Head of caudate nucleus (tissue), 42 donors: ENCODE results near the gene FAM98B.

ENCODE experiments used
- DNase-seq, 42 donors: peaks; one replicate each; pipeline versions ENCODE4 v3.0.0 to v3.0.0-alpha.2; 2020 to 2021; ENCODE audit warnings: mixed read lengths in 7 of 42
- intact Hi-C: fragments of 100-400 bp; cut with DNase I; formaldehyde crosslinking; loops from one replicate; pipeline ENCODE4 v1.15.0; 2022

Gene FAM98B

DNA sequence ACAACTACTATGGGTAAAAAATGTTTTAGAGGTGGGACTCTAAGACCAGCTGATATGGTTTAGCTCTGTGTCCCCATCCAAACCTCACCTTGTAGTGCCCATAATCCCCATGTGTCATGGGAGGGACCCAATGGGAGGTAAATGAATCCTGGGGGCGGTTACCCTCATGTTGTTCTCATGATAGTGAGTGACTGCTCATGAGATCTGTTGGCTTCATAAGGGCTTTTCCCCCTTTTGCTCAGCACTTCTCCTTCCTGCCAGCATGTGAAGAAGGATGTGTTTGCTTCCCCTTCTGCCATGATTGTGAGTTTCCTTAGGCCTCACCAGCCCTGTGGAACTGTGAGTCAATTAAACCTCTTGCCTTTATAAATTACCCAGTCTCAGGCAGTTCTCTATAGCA lies 45.7 kb downstream of the FAM98B start:
- intact Hi-C loops, result no loop called here
- DNase-seq, result no peak

GRCh38 chr15:38503496-38503895 lies 49.6 kb downstream of the FAM98B start:
- intact Hi-C loops, result no loop called here

DNA sequence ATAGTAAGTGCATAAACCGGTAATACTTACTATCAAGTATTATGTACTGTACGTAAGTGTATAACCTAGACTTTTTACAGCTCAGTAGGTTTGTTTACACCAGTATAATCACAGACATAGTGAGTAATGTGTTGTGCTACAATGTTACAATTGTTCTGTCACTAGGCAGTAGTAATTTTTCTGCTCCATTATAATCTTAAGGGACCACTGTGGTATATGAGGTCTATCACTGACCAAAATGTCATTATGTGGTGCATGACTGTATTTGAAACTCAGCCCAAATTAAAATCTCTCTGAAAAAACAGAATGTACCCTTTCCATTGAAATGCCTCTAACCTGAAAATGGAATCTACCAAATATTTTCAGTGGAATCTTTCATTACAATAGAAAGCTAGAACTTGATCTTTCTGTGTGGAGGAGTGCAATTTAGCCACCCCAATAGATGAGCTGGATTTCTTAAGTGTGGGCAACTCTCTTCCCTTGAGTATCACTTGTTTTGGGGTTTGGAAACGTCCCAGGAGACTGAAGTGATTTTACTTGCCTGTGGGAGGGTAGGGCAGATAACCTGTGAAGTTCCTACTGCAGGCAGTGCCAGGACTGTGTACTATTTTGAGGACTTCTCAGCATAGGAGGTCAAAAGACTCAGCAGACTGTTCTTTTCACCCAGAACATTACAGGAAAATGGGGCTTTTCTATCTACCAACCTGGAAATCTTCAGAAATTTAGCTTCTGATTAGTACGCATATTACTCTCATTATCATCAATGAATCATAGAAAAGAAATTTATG lies 50.9 kb downstream of the FAM98B start:
- intact Hi-C loops, result no loop called here
- peak in 2 of 42 donors; percentile 6 to 32 for DNase-seq

More at GRCh38 chr15:38503496-38503895, 49.6 kb downstream of the FAM98B start:
- DNase-seq, result no peak

DNA sequence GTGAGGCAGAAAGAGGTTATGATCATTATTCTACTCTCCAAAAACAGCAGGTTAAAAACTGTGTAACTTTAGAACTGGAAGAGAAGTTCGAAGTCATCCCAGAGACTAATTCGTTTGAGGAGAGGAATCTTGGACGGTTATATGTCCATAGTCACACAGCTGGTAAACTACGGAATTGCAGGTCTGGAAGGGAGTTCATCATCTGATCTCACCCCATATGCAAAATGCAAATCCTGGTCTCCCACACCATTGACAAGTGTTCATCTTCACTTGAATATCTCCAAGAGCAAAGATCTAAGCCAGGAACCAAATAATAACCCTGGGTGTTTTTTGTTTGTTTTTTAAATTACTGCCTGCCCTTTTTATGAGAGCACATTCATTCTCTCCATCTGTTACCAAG lies 53.1 kb downstream of the FAM98B start:
- intact Hi-C loops, result no loop called here
- no peak for DNase-seq

DNA sequence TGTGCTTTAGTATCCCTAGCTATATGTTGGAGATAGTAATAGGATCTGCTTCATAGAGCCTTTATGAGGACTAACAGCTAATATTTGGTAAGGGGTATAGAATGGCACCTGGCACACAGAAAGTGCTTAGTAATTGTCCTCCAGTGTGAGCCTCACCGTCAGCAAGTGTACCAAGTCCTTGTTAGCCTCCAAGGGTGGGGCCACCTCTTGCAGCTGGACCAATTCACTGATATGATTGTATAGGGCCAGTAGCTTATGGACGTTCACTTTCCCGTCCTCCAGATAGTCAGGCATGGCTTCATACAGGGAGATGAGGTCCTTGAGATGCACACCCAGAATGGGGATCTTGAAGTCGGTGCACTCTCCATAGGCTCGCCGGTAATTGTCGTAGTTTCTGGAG lies 53.6 kb downstream of the FAM98B start:
- DNase-seq, result no peak
- intact Hi-C loops, result no loop called here

DNA sequence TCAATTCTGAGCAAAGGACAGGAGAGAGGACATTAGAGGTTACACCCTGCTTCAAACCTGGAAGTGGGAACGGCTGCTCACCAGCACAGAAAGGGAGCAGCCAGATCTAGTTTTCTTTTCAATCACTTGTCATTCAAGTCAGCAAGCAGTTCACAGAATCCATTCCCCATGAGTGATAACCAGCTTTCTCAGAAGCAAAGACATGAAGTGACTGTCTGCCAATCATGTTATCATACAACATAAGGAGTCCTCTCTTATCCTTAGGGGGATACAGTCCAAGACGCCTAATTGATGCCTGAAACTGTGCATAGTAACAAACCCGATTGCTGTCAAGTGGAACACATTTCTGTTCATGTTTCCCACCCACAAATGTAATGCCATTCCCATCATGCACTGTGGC lies 54.7 kb downstream of the FAM98B start:
- intact Hi-C loops, result no loop called here
- no peak for DNase-seq

DNA sequence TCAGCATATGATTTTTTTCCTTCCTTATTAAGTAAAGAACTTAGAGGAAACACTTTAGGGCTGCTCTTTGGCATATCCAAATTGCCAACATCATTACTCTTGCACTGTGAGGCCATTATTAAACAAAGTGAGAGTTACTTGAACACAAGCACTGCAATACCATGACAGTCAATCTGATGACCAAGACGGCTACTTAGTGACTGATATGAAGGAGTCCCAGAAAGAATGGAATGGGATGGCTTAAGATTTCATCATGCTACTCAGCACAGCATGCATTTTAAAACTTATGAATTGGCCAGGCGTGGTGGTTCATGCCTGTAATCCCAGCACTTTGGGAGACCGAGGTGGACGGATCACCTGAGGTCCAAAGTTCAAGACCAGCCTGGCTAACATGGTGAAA lies 55.2 kb downstream of the FAM98B start:
- intact Hi-C loops, result no loop called here
- no peak for DNase-seq

- intact Hi-C loops, result no loop called here
- DNase-seq, result no peak
Observed at GRCh38 chr15:38512901-38513300, 59.0 kb downstream of the FAM98B start.

- no peak for DNase-seq
- intact Hi-C loops, result no loop called here
Observed at GRCh38 chr15:38514601-38515000, 60.7 kb downstream of the FAM98B start.

DNA sequence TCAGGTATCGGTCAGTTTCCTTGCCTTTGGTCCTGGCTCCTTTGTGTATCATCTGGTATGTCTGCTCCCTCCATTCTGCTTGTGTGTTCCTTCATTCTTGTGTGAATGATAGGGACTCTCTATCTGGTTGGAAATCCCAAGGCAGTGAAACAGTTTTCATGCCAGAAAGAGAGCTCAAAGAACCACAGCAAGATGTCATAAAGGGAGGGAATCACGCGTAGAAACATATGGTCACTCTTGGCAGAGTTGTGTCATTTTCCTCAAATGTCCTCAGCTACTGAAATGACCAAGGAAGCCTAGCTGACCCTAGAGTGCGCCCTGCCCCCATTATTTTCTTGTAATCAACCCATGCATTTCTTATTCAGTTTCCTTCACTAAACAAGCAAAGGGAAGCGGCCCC lies 62.7 kb downstream of the FAM98B start:
- DNase-seq, result no peak
- intact Hi-C loops, result no loop called here

GRCh38 chr15:38517312-38517975 lies 63.5 kb downstream of the FAM98B start:
- no peak for DNase-seq
- intact Hi-C loops, result no loop called here

DNA sequence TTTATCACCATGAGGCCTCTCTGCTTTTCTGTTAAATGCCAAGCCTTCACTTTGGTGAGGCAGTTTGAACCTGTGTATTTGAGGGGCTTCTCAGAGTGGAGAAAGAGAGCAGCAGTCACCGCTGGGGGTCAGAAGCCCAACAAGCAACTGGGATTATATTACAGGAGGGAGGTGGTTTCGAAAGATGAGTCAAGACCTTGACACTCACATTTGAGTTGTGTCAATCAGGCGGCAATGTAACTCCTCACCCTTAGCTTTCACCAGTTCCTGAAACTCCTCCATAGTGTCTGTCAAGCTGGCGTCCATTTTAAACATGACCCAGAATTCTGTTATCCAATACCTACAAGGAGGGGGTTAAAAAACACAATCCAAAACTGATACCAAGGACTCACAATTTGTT lies 64.2 kb downstream of the FAM98B start:
- intact Hi-C loops, result no loop called here
- DNase-seq, result no peak

GRCh38 chr15:38520035-38520434 lies 66.1 kb downstream of the FAM98B start:
- no peak for DNase-seq
- intact Hi-C loops, result no loop called here

DNA sequence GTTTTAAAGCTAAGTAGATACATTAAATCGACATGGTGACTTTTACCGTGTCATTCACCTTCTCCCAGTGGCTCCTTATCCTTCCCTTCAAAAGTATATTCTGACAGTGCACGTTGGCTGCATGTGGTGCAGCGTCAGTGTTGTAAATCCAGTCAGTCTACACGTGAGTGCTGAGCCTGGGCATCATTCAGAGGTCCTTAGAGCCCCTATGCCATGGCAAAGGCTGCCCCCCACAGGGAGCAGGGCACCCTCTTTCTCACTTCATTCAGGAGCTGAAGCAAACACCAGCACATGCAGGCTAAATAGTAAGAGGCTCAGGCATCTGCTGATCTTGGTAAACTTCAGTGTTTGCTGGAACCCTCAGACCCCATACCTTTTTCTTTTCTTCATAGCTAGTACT lies 67.4 kb downstream of the FAM98B start:
- DNase-seq, result no peak
- intact Hi-C loops, result no loop called here

GRCh38 chr15:38522922-38523321 lies 69.0 kb downstream of the FAM98B start:
- intact Hi-C loops, result no loop called here
- DNase-seq, result no peak

DNA sequence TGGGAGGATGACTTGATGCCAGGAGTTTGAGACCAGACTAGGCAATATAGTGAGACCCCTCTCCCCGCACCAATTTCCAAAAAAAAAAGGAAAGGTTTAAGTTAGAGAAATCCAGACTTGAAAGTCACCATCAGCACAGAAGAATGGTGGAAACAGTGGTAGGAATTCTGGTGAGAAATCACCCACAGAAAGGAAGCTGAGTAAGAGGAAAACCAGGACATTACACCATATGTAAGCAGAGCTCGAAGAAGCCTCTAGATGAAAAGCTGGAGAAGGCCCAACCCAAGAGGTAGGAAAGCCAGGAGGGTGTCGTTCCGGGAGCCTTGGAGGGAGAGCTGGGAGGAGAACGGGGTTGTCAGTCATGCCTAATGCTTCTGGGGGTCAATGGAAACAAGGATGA lies 70.2 kb downstream of the FAM98B start:
- intact Hi-C loops, result no loop called here
- DNase-seq, result no peak

- peak in 37 of 42 donors; percentile 12 to 85 (median 53) for DNase-seq
- intact Hi-C loops, result no loop called here
Observed at GRCh38 chr15:38525489-38525888, 71.6 kb downstream of the FAM98B start.

- no peak for DNase-seq
- intact Hi-C loops, result no loop called here
Observed at GRCh38 chr15:38526158-38526557, 72.2 kb downstream of the FAM98B start.

DNA sequence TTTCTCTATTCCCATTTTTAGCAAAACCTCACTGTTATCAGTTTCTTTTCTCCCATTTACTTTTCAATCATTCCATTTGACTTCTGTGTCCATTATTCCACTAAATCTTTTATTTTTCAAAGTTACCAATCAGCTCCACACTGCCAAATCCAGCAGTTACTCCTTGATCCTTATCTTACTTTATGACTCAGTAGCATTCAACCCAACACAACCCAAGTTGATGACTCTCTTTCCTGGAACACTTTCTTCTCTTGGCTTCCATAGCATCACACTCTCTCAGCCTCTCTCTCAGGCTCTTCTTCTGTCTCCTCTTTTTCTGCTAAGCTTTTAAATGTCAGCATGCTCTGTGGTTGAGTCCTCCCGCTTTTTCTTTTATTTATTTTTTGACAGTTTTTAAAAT lies 74.4 kb downstream of the FAM98B start:
- no peak for DNase-seq
- intact Hi-C loops, result no loop called here

- intact Hi-C loops, result no loop called here
- DNase-seq, result no peak
Observed at GRCh38 chr15:38530113-38530512, 76.2 kb downstream of the FAM98B start.

- intact Hi-C loops, result no loop called here
- DNase-seq, result peak in 41 of 42 donors; percentile 19 to 91 (median 66)
Observed at GRCh38 chr15:38531509-38531908, 77.6 kb downstream of the FAM98B start.
